ENCODE measurements around the gene HES7.
"Not testable (repeated sequence)": the region's sequence is repeated elsewhere in the genome, so short reads cannot be mapped to it uniquely, and the experiment has no call there.

The HES7 gene

GRCh38 chr17:8096541-8096940, 27.4 kb downstream of the HES7 start:
- no peak for DNase-seq

- DNase-seq = no peak
These were observed 28.5 kb downstream of the HES7 start for GRCh38 chr17:8095361-8095760.

GRCh38 chr17:8091033-8091687, 32.7 kb downstream of the HES7 start:
- no peak for DNase-seq

- DNase-seq = no peak
These were observed 34.2 kb downstream of the HES7 start for GRCh38 chr17:8089728-8090127.

GRCh38 chr17:8087952-8088230, 36.0 kb downstream of the HES7 start:
- DNase-seq = no peak

- no peak for DNase-seq
These were observed 36.6 kb downstream of the HES7 start, which contains the start of gene ALOX12B for GRCh38 chr17:8087075-8087951. Gene ALOX12B (minus strand): TSS chr17:8087716. CDS start chr17:8087442, 274 bp downstream.

- DNase-seq = no peak
These were observed 39.7 kb downstream of the HES7 start for GRCh38 chr17:8084250-8084649.

GRCh38 chr17:8082292-8082691, 41.6 kb downstream of the HES7 start:
- no peak for DNase-seq

- no peak for DNase-seq
These were observed 42.0 kb downstream of the HES7 start for GRCh38 chr17:8081876-8082275.

GRCh38 chr17:8080799-8081219, 43.1 kb downstream of the HES7 start:
- DNase-seq = no peak

GRCh38 chr17:8080208-8080798, 43.6 kb downstream of the HES7 start:
- no peak for DNase-seq

- DNase-seq = peak; percentile 87
These were observed 44.4 kb downstream of the HES7 start for GRCh38 chr17:8079291-8080207.

- DNase-seq = not testable (repeated sequence)
These were observed 46.0 kb downstream of the HES7 start for GRCh38 chr17:8077939-8078338.

- DNase-seq = no peak
These were observed 47.2 kb downstream of the HES7 start for GRCh38 chr17:8076502-8077266.

GRCh38 chr17:8075574-8076342, 48.1 kb downstream of the HES7 start:
- DNase-seq = no peak

- no peak for DNase-seq
These were observed 48.8 kb downstream of the HES7 start for GRCh38 chr17:8075081-8075480.

- DNase-seq = no peak
These were observed 49.4 kb downstream of the HES7 start for GRCh38 chr17:8074554-8074953.

GRCh38 chr17:8073627-8074484, 50.0 kb downstream of the HES7 start:
- peak; percentile 69 for DNase-seq

GRCh38 chr17:8072729-8073461, 51.0 kb downstream of the HES7 start:
- DNase-seq = no peak

- DNase-seq = no peak
These were observed 51.6 kb downstream of the HES7 start for GRCh38 chr17:8072341-8072728.
